K562 (cell line): Measurements from ENCODE around the gene SORCS2. TPM values are rescaled to one million over a fixed set of nuclear protein-coding genes. Genes with fewer than 3 reads are reported as not detected.

Experiments used
- ATAC-seq: fragments of 200-7000 bp; cut with Tn5 transposase; 3 replicates; pipeline ENCODE4 v1.9.1; 2020; ENCODE audit warnings: moderate library complexity
- BruUV-seq: library from RNA; stranded (reverse); fragments of 400-500 nt; replicated peaks from 2 replicates; lab custom pipeline; 2021; lab: Mats Ljungman, UMichigan
- CTCF ChIA-PET: fragments of 300-600 bp; formaldehyde crosslinking; extraction: SDS; loops from one replicate; lab custom pipeline; 2021; ENCODE audit warnings: low intra/inter-chr PET ratio; lab: Yijun Ruan, JAX
- POLR2A ChIA-PET: fragments of 300-600, 350-650 bp; sonication (Branson Sonifier 250); formaldehyde crosslinking; extraction: SDS; loops from one replicate; lab custom pipeline; 2021; ENCODE audit warnings: antibody characterized with exemption, inconsistent platforms; lab: Yijun Ruan, JAX
- DNase-seq, 4 experiments: peaks; one replicate each; pipeline versions ENCODE4 v3.0.0 to v3.0.0-alpha.2; 2011 to 2018; ENCODE audit warnings: low spot score in 3 of 4, mixed read lengths in 3 of 4; ENCODE audit errors: extremely low read depth in 1 of 4
- FAIRE-seq: peaks from 2 replicates; lab custom pipeline; 2011; peaks lifted over from hg19 to GRCh38; lab: Jason Lieb, UNC
- H2AFZ ChIP-seq: 2 replicates; pipeline ENCODE4 v1.6.0; 2011; ENCODE audit warnings: low read depth, low read length, control low read depth, inconsistent platforms
- H3K27ac ChIP-seq: fragments of 200-600 bp; 3 replicates; pipeline ENCODE4 v1.8.0; 2011; ENCODE audit warnings: low read depth, mild to moderate bottlenecking, control low read depth, inconsistent platforms, low read length, moderate library complexity, mixed read lengths; ENCODE audit errors: extremely low read depth
- H3K27me3 ChIP-seq, 2 experiments: fragments of 300-600 bp in 1 of 2; 2 replicates in 1 of 2; 3 replicates in 1 of 2; pipeline versions ENCODE4 v1.6.0 to v1.8.0; 2011; ENCODE audit warnings: inconsistent platforms in 2 of 2, low read length in 2 of 2, mild to moderate bottlenecking in 1 of 2, mixed read lengths in 1 of 2, moderate library complexity in 1 of 2; ENCODE audit not compliant: control insufficient read depth in 2 of 2, insufficient read depth in 2 of 2
- H3K36me3 ChIP-seq: fragments of 300-600 bp; 3 replicates; pipeline ENCODE4 v1.8.0; 2011; ENCODE audit warnings: mild to moderate bottlenecking, low read length, inconsistent platforms; ENCODE audit not compliant: control insufficient read depth, insufficient read depth
- H3K4me1 ChIP-seq, 2 experiments: fragments of 200-600 bp in 1 of 2; replicated peaks in 1 of 2; 2 replicates in 1 of 2; 3 replicates in 1 of 2; pipeline versions ENCODE4 v1.5.1 to v1.8.0; 2011; ENCODE audit warnings: inconsistent platforms in 2 of 2, low read length in 2 of 2, mild to moderate bottlenecking in 1 of 2, mixed read lengths in 1 of 2, moderate library complexity in 1 of 2; ENCODE audit not compliant: control insufficient read depth in 2 of 2, insufficient read depth in 2 of 2
- H3K4me2 ChIP-seq: 2 replicates; pipeline ENCODE4 v1.6.1; 2011; ENCODE audit warnings: low read length, control low read depth, inconsistent platforms, mixed read lengths; ENCODE audit not compliant: insufficient read depth
- H3K4me3 ChIP-seq: fragments of 200-600 bp; sonication (generic), shearing (Covaris generic); 2 replicates; pipeline ENCODE4 v1.5.1; 2016; ENCODE audit warnings: control low read depth, inconsistent platforms
- H3K79me2 ChIP-seq: fragments of 200-600 bp; 3 replicates; pipeline ENCODE4 v1.8.0; 2011; ENCODE audit warnings: low read length, inconsistent platforms; ENCODE audit not compliant: control insufficient read depth, insufficient read depth
- H3K9ac ChIP-seq, 2 experiments: 2 replicates each; pipeline versions ENCODE4 v1.6.0 to v1.6.1; 2011; ENCODE audit warnings: low read depth in 2 of 2, low read length in 2 of 2, control low read depth in 1 of 2, inconsistent platforms in 1 of 2, mild to moderate bottlenecking in 1 of 2, mixed read lengths in 1 of 2; ENCODE audit not compliant: insufficient read depth in 1 of 2
- H3K9me1 ChIP-seq: one replicate; pipeline ENCODE4 v1.6.0; 2011; ENCODE audit warnings: inconsistent platforms, mild to moderate bottlenecking, low read length, moderate library complexity; ENCODE audit not compliant: control insufficient read depth, insufficient read depth
- H3K9me3 ChIP-seq: replicated peaks from 2 replicates; pipeline ENCODE4 v1.5.1; 2011; ENCODE audit warnings: low read depth, low read length, inconsistent platforms; ENCODE audit not compliant: control insufficient read depth, insufficient read depth
- H4K20me1 ChIP-seq: replicated peaks from 2 replicates; pipeline ENCODE4 v1.6.1; 2011; ENCODE audit warnings: low read length, inconsistent platforms, mixed read lengths; ENCODE audit not compliant: control insufficient read depth, insufficient read depth
- CBFA2T3 ChIP-seq: fragments of 450-650 bp; IDR thresholded peaks from 2 replicates; pipeline ENCODE4 v1.6.1; 2017
- MLX ChIP-seq, 2 experiments: fragments of 450-650 bp in 1 of 2; sonication (generic) in 1 of 2; formaldehyde crosslinking; conservative IDR thresholded peaks; 2 replicates each; pipeline versions ENCODE4 v1.4.0 to v1.8.1; 2020 to 2022; ENCODE audit warnings: mild to moderate bottlenecking in 1 of 2, missing genetic modification reagents in 1 of 2
- MTF1 ChIP-seq: fragments of 250-450 bp; sonication (Bioruptor Pico); IDR thresholded peaks from 2 replicates; pipeline ENCODE4 v1.9.0; 2021; ENCODE audit warnings: moderate library complexity, mild to moderate bottlenecking, inconsistent platforms, borderline replicate concordance
- NFE2L1 ChIP-seq: fragments of 450-650 bp; IDR thresholded peaks from 2 replicates; pipeline ENCODE4 v1.6.1; 2016; ENCODE audit warnings: missing genetic modification characterization, low read depth, mild to moderate bottlenecking, missing compliant biosample characterization, moderate library complexity, borderline replicate concordance
- PRMT5 ChIP-seq: sonication (generic); formaldehyde crosslinking; IDR thresholded peaks from 2 replicates; pipeline ENCODE4 v1.5.0; 2020; ENCODE audit warnings: missing genetic modification reagents
- SMARCA5 ChIP-seq: fragments of 450-650 bp; IDR thresholded peaks from 2 replicates; pipeline ENCODE4 v1.6.1; 2016
- SMARCE1 ChIP-seq: fragments of 450-650 bp; IDR thresholded peaks from 2 replicates; pipeline ENCODE4 v1.7.1; 2016; ENCODE audit warnings: mild to moderate bottlenecking
- TFE3 ChIP-seq: fragments of 450-650 bp; formaldehyde crosslinking; IDR thresholded peaks from 2 replicates; pipeline ENCODE4 v1.4.0; 2020; ENCODE audit warnings: mild to moderate bottlenecking, mixed read lengths
- TRIM24 ChIP-seq, 2 experiments: fragments of 450-650 bp; IDR thresholded peaks; 2 replicates each; pipeline ENCODE4 v1.6.1; 2016
- XRCC5 ChIP-seq: fragments of 200-400 bp; formaldehyde crosslinking; IDR thresholded peaks from 2 replicates; pipeline ENCODE4 v1.6.1; 2017; ENCODE audit warnings: low read depth, mild to moderate bottlenecking, low read length
- ZBTB17 ChIP-seq: fragments of 450-650 bp; formaldehyde crosslinking; IDR thresholded peaks from 2 replicates; pipeline ENCODE4 v1.4.0; 2020; ENCODE audit warnings: mild to moderate bottlenecking
- ZBTB8A ChIP-seq: fragments of 450-650 bp; IDR thresholded peaks from 2 replicates; pipeline ENCODE4 v1.6.1; 2018; ENCODE audit warnings: mild to moderate bottlenecking, moderate library complexity; ENCODE audit not compliant: partially characterized antibody
- ZNF316 ChIP-seq: fragments of 450-650 bp; IDR thresholded peaks from 2 replicates; pipeline ENCODE4 v1.6.1; 2016
- ZNF384 ChIP-seq: IDR thresholded peaks from 2 replicates; pipeline ENCODE4 v1.6.1; 2012; ENCODE audit warnings: low read depth, low read length, improper control_type of control experiment
- ZNF407 ChIP-seq: fragments of 450-650 bp; IDR thresholded peaks from 2 replicates; pipeline ENCODE4 v1.6.1; 2016; ENCODE audit warnings: low read depth
- ZNF778 ChIP-seq: fragments of 450-650 bp; formaldehyde crosslinking; IDR thresholded peaks from 2 replicates; pipeline ENCODE4 v1.4.0; 2020; ENCODE audit warnings: mild to moderate bottlenecking, moderate library complexity
- WGBS: fragments of 100-300 bp; shearing (Covaris generic); methylation state at CpG from one replicate; pipeline ENCODE4 v1.1.6; 2016; ENCODE audit warnings: low coverage, mixed read lengths; ENCODE audit not compliant: insufficient coverage; ENCODE audit errors: missing lambda C conversion rate; 5-methylcytosine and 5-hydroxymethylcytosine counted together
- in situ Hi-C: fragments of 300-500 bp; cut with MboI; formaldehyde crosslinking; loops from 4 replicates; pipeline ENCODE4 v1.15.0; 2018; ENCODE audit warnings: inconsistent platforms, mixed read lengths
- intact Hi-C: fragments of 100-400 bp; cut with micrococcal nuclease; formaldehyde crosslinking; loops from 2 replicates; pipeline ENCODE4 v1.14.2; 2022
- polyA plus RNA-seq, 8 experiments: library from polyadenylated mRNA; depleted of rRNA in 4 of 8; stranded (reverse) in 5 of 8; unstranded in 3 of 8; fragments of >200 nt; fragmentation: Nextera tagmentation in 2 of 8; fragmentation: Illumina TruSeq in 1 of 8; extraction: Ambion mirVana in 2 of 8; extraction: Trizol in 1 of 8; gene quantifications; 2 replicates each; pipeline versions ENCODE4 v1.2.1 to v1.2.3, GENCODE V29; 2011 to 2014; ENCODE audit warnings: inconsistent platforms in 1 of 8, missing spikeins in 1 of 8
- total RNA-seq, 7 experiments: library from RNA; depleted of rRNA in 6 of 7; stranded (reverse); fragments of >200 nt in 6 of 7; fragmentation: Illumina TruSeq in 2 of 7; extraction: Trizol in 2 of 7; gene quantifications; 2 replicates each; pipeline versions ENCODE4 v1.2.1 to v1.2.3, GENCODE V29; 2011 to 2021; ENCODE audit warnings: low replicate concordance in 1 of 7

SORCS2 gene
- total and polyA plus RNA-seq, 9 of the 15 experiments (the other 6 are each of a cell fraction or from before 2014, with no cell fraction given) = not detected

GRCh38 chr4:7422898-7423180, 230.5 kb downstream of the SORCS2 start:
- no peaks in the 10 kb centered on the region for H3K9me1 ChIP-seq
- H3K9ac ChIP-seq = no peak overlapping the region
- no peaks in the 10 kb centered on the region for H3K36me3 ChIP-seq
- no TSS peak for BruUV-seq
- WGBS = 0% methylated on average over 9 of the region's 9 CpGs
- H3K27ac ChIP-seq = no peak overlapping the region
- H2AFZ ChIP-seq = no peak overlapping the region
- CTCF ChIA-PET = no interaction called here
- POLR2A ChIA-PET = interaction anchor here (0.6 kb wide), 1 partner anchor 28 kb away, joined by 3 read pairs; no protein-coding TSS in a partner anchor
- no peaks in the 10 kb centered on the region for H4K20me1 ChIP-seq
- H3K4me2 ChIP-seq = no peak overlapping the region
- no peak overlapping the region for H3K4me3 ChIP-seq
- no peaks in the 10 kb centered on the region for H3K4me1 ChIP-seq
- H3K27me3 ChIP-seq = peaks cover 0 to 49% of the 10 kb centered on the region in 2 experiments; a peak in 2 of 5 replicates
- TF ChIP-seq ZNF384 = no peak
- no peak for TF ChIP-seq TRIM24 (IDR thresholded peaks at IDR 0.05)
- TF ChIP-seq SMARCA5 = no peak
- TF ChIP-seq CBFA2T3 = no peak
- no peak for TF ChIP-seq ZNF407
- no peak for TF ChIP-seq MLX (CRISPR knock-in tag; conservative IDR thresholded peaks at IDR 0.05)
- TF ChIP-seq ZNF778 (CRISPR knock-in tag) = no peak
- no peak for TF ChIP-seq ZNF316
- no peak for TF ChIP-seq ZBTB17 (CRISPR knock-in tag)
- TF ChIP-seq SMARCE1 = no peak
- no peak for TF ChIP-seq ZBTB8A
- TF ChIP-seq PRMT5 (CRISPR knock-in tag) = no peak
- TF ChIP-seq MTF1 = no peak
- no peak for TF ChIP-seq TFE3 (CRISPR knock-in tag)
- no peak for TF ChIP-seq XRCC5
- TF ChIP-seq NFE2L1 = no peak
- ATAC-seq (no peak), FAIRE-seq (no peak), DNase-seq (no peak)
- H3K9me3 ChIP-seq = no peaks in the 10 kb centered on the region
- no peaks in the 10 kb centered on the region for H3K79me2 ChIP-seq
- intact Hi-C loops (no loop called here), in situ Hi-C loops (no loop called here)
